Parathyroid adenoma (tissue), 2 donors: ENCODE measurements around the gene BRAT1.

Source experiments
- H2AFZ ChIP-seq: fragments of 300-600 bp; sonication (generic); one replicate; pipeline ENCODE4 v1.7.0; 2017; ENCODE audit warnings: antibody characterized with exemption, mild to moderate bottlenecking
- H3K27ac ChIP-seq: fragments of 300-600 bp; sonication (generic); one replicate; pipeline ENCODE4 v1.7.0; 2017
- H3K27me3 ChIP-seq: fragments of 300-600 bp; sonication (generic); one replicate; pipeline ENCODE4 v1.7.0; 2017; ENCODE audit warnings: low read length; ENCODE audit not compliant: control insufficient read depth, insufficient read depth
- H3K36me3 ChIP-seq: fragments of 300-600 bp; sonication (generic); one replicate; pipeline ENCODE4 v1.7.0; 2017; ENCODE audit warnings: low read length; ENCODE audit not compliant: control insufficient read depth, insufficient read depth
- H3K4me1 ChIP-seq: fragments of 300-600 bp; sonication (generic); one replicate; pipeline ENCODE4 v1.7.0; 2017; ENCODE audit warnings: control low read depth
- H3K4me2 ChIP-seq: fragments of 300-600 bp; sonication (generic); one replicate; pipeline ENCODE4 v1.7.0; 2017; ENCODE audit warnings: low read length
- H3K4me3 ChIP-seq: fragments of 300-600 bp; sonication (generic); one replicate; pipeline ENCODE4 v1.7.0; 2017; ENCODE audit warnings: low read depth, low read length
- H3K79me2 ChIP-seq: fragments of 300-600 bp; sonication (generic); one replicate; pipeline ENCODE4 v1.7.0; 2017; ENCODE audit warnings: control low read depth
- H3K9ac ChIP-seq: fragments of 300-600 bp; sonication (generic); one replicate; pipeline ENCODE4 v1.7.0; 2017; ENCODE audit warnings: mild to moderate bottlenecking
- H3K9me3 ChIP-seq: fragments of 300-600 bp; sonication (generic); one replicate; pipeline ENCODE4 v1.7.0; 2017; ENCODE audit warnings: low read length; ENCODE audit not compliant: control insufficient read depth
- TF ChIP-seq, protein P1 (sequence below): fragments of 300-600 bp; sonication (generic); IDR thresholded peaks from one replicate; pipeline ENCODE4 v1.7.0; 2017; ENCODE audit warnings: antibody characterized with exemption, mild to moderate bottlenecking
- donor health status: primary hyperparathyroidism.

Gene BRAT1

GRCh38 chr7:2555121-2556052 is at the start of gene BRAT1:
BRAT1 (minus strand) TSS chr7:2555524; CDS start chr7:2554431, 1,093 bp downstream.
- Histone ChIP-seq H3K36me3 (no peaks in the 10 kb centered on the region), H3K27me3 (no peaks in the 10 kb centered on the region), H3K9ac (peak within 1 kb of the TSS; percentile 73), H3K27ac (peak within 1 kb of the TSS; percentile 98), H3K4me2 (peak within 1 kb of the TSS; percentile 87), H3K79me2 (peaks cover 24% of the 10 kb centered on the region), H3K4me1 (peaks cover 8% of the 10 kb centered on the region), H3K9me3 (no peaks in the 10 kb centered on the region), H3K4me3 (peak within 1 kb of the TSS; percentile 87), H2AFZ (peak within 1 kb of the TSS; percentile 100)
- TF ChIP-seq, protein P1, sequence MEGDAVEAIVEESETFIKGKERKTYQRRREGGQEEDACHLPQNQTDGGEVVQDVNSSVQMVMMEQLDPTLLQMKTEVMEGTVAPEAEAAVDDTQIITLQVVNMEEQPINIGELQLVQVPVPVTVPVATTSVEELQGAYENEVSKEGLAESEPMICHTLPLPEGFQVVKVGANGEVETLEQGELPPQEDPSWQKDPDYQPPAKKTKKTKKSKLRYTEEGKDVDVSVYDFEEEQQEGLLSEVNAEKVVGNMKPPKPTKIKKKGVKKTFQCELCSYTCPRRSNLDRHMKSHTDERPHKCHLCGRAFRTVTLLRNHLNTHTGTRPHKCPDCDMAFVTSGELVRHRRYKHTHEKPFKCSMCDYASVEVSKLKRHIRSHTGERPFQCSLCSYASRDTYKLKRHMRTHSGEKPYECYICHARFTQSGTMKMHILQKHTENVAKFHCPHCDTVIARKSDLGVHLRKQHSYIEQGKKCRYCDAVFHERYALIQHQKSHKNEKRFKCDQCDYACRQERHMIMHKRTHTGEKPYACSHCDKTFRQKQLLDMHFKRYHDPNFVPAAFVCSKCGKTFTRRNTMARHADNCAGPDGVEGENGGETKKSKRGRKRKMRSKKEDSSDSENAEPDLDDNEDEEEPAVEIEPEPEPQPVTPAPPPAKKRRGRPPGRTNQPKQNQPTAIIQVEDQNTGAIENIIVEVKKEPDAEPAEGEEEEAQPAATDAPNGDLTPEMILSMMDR = peak; percentile 39

- Histone ChIP-seq H2AFZ (no peak overlapping the region), H3K27ac (no peak overlapping the region), H3K4me2 (no peak overlapping the region), H3K4me3 (no peak overlapping the region), H3K9me3 (no peaks in the 10 kb centered on the region), H3K9ac (no peak overlapping the region), H3K36me3 (no peaks in the 10 kb centered on the region), H3K79me2 (no peaks in the 10 kb centered on the region), H3K4me1 (no peaks in the 10 kb centered on the region), H3K27me3 (no peaks in the 10 kb centered on the region)
- TF ChIP-seq, protein P1 = no peak
Observed at GRCh38 chr7:2604608-2605174, 49.4 kb upstream of the BRAT1 start.

- H3K4me3 ChIP-seq = no peak overlapping the region
- no peaks in the 10 kb centered on the region for H3K36me3 ChIP-seq
- no peaks in the 10 kb centered on the region for H3K9me3 ChIP-seq
Observed at GRCh38 chr7:2603044-2603965, 48.0 kb upstream of the BRAT1 start.

DNA sequence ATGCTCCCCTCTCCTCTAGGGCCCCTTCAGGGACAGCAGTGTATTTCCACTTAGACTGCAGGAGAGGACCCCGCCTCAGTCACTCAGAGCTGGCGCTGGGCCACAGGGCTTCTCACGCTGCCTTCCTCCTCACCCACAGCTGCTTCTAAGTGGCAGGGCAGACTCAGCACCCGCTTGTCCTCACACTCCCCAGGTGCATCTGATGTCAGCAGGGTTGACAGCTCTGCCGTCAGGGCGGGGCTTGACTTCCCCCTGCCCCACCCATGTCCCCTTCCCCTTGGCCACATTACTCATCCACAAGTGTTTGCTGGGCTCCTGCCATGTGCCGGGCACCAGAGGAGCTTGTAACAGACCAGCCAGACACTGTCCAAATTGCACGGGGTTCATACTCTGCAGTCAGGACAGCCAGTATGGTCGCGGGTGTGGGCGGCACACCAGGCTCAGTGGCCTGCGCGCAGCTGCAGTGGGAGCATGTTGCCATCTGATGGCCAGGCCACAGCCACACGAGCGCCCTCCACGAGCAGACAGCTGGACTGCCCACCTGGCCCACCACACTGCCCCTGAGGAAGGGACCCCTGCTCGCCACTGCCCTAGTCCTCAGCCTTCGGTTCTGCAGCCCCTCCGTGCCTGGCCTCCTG is 47.2 kb upstream of the BRAT1 start:
- no peaks in the 10 kb centered on the region for H3K36me3 ChIP-seq

More at GRCh38 chr7:2603044-2603965, 48.0 kb upstream of the BRAT1 start:
- Histone ChIP-seq H3K27me3 (no peaks in the 10 kb centered on the region), H3K79me2 (no peaks in the 10 kb centered on the region), H3K9ac (no peak overlapping the region), H3K27ac (no peak overlapping the region), H3K4me1 (no peaks in the 10 kb centered on the region), H3K4me2 (no peak overlapping the region), H2AFZ (no peak overlapping the region)
- TF ChIP-seq, protein P1 = no peak

More for the DNA sequence above, 47.2 kb upstream of the BRAT1 start:
- H3K27me3 ChIP-seq = no peaks in the 10 kb centered on the region
- no peaks in the 10 kb centered on the region for H3K4me1 ChIP-seq
- no peak overlapping the region for H3K4me3 ChIP-seq
- TF ChIP-seq, protein P1 = no peak
- H3K9ac ChIP-seq = no peak overlapping the region
- H3K4me2 ChIP-seq = no peak overlapping the region
- no peaks in the 10 kb centered on the region for H3K9me3 ChIP-seq
- no peak overlapping the region for H2AFZ ChIP-seq
- no peak overlapping the region for H3K27ac ChIP-seq
- H3K79me2 ChIP-seq = no peaks in the 10 kb centered on the region
